ENCODE measurements around the gene CSRNP3.

The CSRNP3 gene

DNA sequence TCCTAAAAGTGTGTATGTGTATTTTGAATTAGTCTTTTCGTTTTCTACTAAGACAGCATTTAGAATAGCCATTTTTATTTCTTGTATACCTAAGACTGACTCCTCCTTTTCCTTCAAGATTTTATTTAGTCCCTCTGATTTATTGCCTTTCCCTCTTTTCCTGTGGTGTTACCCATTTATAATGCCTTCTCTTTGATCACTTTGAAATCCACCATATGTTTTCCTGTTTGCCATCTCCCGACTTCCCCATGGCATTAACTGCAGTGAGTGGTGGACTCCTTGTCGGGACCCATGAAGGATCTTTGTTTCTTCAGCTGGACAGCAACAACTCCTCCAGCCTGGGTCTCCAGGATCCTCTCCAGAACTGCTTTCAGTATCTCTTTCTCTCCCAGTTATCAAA is 160.7 kb downstream of the CSRNP3 start:
- H3K27ac ChIP-seq = no peak overlapping the region
- no peak for TF ChIP-seq ZFX (IDR thresholded peaks at IDR 0.05; ENCODE audit: borderline replicate concordance)
- TF ChIP-seq, protein P1, sequence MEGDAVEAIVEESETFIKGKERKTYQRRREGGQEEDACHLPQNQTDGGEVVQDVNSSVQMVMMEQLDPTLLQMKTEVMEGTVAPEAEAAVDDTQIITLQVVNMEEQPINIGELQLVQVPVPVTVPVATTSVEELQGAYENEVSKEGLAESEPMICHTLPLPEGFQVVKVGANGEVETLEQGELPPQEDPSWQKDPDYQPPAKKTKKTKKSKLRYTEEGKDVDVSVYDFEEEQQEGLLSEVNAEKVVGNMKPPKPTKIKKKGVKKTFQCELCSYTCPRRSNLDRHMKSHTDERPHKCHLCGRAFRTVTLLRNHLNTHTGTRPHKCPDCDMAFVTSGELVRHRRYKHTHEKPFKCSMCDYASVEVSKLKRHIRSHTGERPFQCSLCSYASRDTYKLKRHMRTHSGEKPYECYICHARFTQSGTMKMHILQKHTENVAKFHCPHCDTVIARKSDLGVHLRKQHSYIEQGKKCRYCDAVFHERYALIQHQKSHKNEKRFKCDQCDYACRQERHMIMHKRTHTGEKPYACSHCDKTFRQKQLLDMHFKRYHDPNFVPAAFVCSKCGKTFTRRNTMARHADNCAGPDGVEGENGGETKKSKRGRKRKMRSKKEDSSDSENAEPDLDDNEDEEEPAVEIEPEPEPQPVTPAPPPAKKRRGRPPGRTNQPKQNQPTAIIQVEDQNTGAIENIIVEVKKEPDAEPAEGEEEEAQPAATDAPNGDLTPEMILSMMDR (IDR thresholded peaks at IDR 0.05) = no peak

GRCh38 chr2:165631089-165631488 is 161.6 kb downstream of the CSRNP3 start:
- no peak overlapping the region for H3K27ac ChIP-seq
- TF ChIP-seq, protein P1 (IDR thresholded peaks at IDR 0.05) = no peak
- no peak for TF ChIP-seq ZFX (IDR thresholded peaks at IDR 0.05; ENCODE audit: borderline replicate concordance)

DNA sequence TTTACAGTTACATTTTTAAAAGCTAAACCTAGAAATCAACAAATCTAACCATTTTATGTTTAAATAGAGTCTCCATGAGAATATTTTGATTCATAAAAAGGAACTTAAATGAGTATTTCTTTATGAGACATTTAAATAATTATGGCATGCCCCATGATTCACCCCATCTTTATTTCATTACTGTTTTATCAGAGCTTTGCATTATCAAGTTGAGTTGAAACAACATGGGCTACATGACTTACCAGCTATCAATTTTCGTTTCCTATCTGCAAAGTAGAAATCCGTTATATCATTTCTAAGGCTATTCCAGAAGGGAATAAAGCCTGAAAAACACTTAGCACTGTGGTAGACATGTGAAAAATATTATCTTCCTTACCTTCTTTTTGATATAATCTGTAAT is 163.1 kb downstream of the CSRNP3 start:
- TF ChIP-seq, protein P1 (IDR thresholded peaks at IDR 0.05) = no peak
- no peak for TF ChIP-seq ZFX (IDR thresholded peaks at IDR 0.05; ENCODE audit: borderline replicate concordance)
- no peak overlapping the region for H3K27ac ChIP-seq

- TF ChIP-seq ZFX (IDR thresholded peaks at IDR 0.05; ENCODE audit: borderline replicate concordance) = no peak
- TF ChIP-seq, protein P1 (IDR thresholded peaks at IDR 0.05) = no peak
- H3K27ac ChIP-seq = no peak overlapping the region
Observed at GRCh38 chr2:165633431-165633830, 163.9 kb downstream of the CSRNP3 start.

DNA sequence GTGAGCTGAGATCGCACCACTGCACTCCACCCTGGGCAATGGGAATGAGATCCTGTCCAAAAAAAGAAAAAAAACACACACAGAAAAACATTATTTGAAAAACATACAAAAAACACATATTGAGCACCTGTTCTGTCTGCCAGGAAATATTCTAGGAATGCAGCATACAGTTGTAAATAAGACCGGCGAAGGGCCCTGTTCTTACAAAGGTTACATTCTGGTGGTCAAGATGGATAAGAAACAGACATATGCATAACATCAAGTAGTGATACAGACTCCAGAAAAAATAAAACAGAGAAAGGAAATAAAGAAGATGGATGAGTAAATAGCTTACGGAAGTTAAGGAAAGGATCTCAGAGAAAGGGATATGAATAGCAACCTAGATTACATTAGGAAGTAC is 164.8 kb downstream of the CSRNP3 start:
- H3K27ac ChIP-seq = no peak overlapping the region
- no peak for TF ChIP-seq ZFX (IDR thresholded peaks at IDR 0.05; ENCODE audit: borderline replicate concordance)
- TF ChIP-seq, protein P1 (IDR thresholded peaks at IDR 0.05) = no peak

DNA sequence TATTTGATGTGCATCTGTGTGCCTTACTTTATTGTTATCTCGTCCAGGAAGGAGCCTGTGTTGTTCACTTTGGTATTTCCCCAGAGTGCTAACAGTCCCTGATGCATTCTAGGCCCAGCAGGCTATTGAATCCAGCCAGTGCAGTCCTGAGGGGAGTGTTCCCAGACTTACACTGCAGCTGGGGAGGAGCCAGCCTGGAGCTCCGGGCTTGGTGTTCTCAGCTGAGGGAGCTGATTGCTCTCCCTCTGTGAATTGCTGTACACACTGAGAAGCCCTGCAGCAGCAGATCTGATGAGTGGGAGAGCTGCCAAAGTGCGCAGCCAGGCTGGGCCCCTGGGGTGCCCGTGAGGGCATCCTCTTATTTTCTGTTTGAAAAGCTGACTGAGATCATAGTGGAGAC is 165.4 kb downstream of the CSRNP3 start:
- TF ChIP-seq, protein P1 (IDR thresholded peaks at IDR 0.05) = no peak
- TF ChIP-seq ZFX (IDR thresholded peaks at IDR 0.05; ENCODE audit: borderline replicate concordance) = no peak
- H3K27ac ChIP-seq = no peak overlapping the region

DNA sequence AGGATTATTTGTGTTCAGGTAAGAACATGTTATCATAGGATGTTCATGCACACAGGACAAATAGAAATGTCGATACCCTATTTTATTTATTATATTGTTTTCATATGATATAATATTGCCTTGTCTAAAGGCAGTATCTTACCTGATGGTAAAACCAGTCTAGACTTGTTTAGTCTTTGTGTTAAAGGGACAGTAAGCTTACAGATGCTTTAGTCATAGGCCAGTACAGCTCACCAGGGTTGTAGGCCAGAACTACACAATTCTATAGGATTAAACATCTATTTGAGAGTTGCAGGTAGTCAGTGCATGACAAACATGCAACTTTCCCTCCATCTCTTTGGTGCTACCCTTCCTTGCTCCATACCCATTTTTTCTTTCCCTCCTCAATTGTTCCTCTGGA is 166.0 kb downstream of the CSRNP3 start:
- TF ChIP-seq, protein P1 (IDR thresholded peaks at IDR 0.05) = no peak
- TF ChIP-seq ZFX (IDR thresholded peaks at IDR 0.05; ENCODE audit: borderline replicate concordance) = no peak
- H3K27ac ChIP-seq = no peak overlapping the region

All from 22Rv1 (cell line).